Gastroesophageal sphincter (tissue), 4 donors: Measurements from ENCODE around the gene CPT1A. TPM values are rescaled to one million over a fixed set of nuclear protein-coding genes. Genes with fewer than 3 reads are reported as not detected.

ENCODE experiments used
- ATAC-seq: fragments of 150-250 bp; one replicate; pipeline ENCODE4 v1.9.1; 2016; ENCODE audit warnings: mild to moderate bottlenecking, moderate library complexity
- H3K27ac ChIP-seq, 4 donors: fragments of 200-600 bp; sonication (generic) in 3 of 4; 1 replicate in 3 of 4; 2 replicates in 1 of 4; pipeline ENCODE4 v1.5.1; 2016 to 2019
- H3K27me3 ChIP-seq: fragments of 200-600 bp; sonication (generic); one replicate; pipeline ENCODE4 v1.5.1; 2019
- H3K36me3 ChIP-seq, 2 donors: fragments of 200-600 bp; sonication (generic); one replicate each; pipeline ENCODE4 v1.5.1; 2019; ENCODE audit warnings: control low read depth in 1 of 2
- H3K4me1 ChIP-seq, 3 donors: fragments of 200-600 bp; sonication (generic); 1 replicate in 2 of 3; 2 replicates in 1 of 3; pipeline ENCODE4 v1.5.1; 2016 to 2019; ENCODE audit warnings: control low read depth in 2 of 3
- H3K4me3 ChIP-seq, 2 donors: fragments of 200-600 bp; sonication (generic); one replicate each; pipeline ENCODE4 v1.5.1; 2019; ENCODE audit warnings: mild to moderate bottlenecking in 1 of 2, moderate library complexity in 1 of 2
- H3K9me3 ChIP-seq, 3 donors: fragments of 200-600 bp; sonication (generic); one replicate each; pipeline ENCODE4 v1.5.1; 2017 to 2019; ENCODE audit warnings: control low read depth in 2 of 3
- EP300 ChIP-seq: sonication (generic); formaldehyde crosslinking; IDR thresholded peaks from one replicate; pipeline ENCODE4 v1.6.1; 2017; ENCODE audit warnings: antibody characterized with exemption, mild to moderate bottlenecking
- POLR2A ChIP-seq, 2 donors: fragments of 450-650 bp; IDR thresholded peaks; one replicate each; pipeline ENCODE4 v1.6.1; 2017; ENCODE audit warnings: antibody characterized with exemption in 2 of 2, mild to moderate bottlenecking in 2 of 2, moderate library complexity in 1 of 2
- POLR2AphosphoS5 ChIP-seq: sonication (generic); formaldehyde crosslinking; IDR thresholded peaks from one replicate; pipeline ENCODE4 v1.6.1; 2017; ENCODE audit warnings: antibody characterized with exemption
- WGBS, 2 donors: methylation state at CpG; one replicate each; pipeline ENCODE4 v1.1.5; 2018; ENCODE audit warnings: low coverage in 1 of 2; 5-methylcytosine and 5-hydroxymethylcytosine counted together
- total RNA-seq, 4 donors: library from RNA; depleted of rRNA; stranded (reverse); fragments of >200 nt; gene quantifications; one replicate each; pipeline ENCODE4 v1.1.0, GENCODE V29; 2016
- TF ChIP-seq, protein P1 (sequence below), 4 experiments: fragments of 200-600 bp in 2 of 4; fragments of 450-650 bp in 2 of 4; sonication (generic) in 1 of 4; IDR thresholded peaks; one replicate each; pipeline ENCODE4 v1.5.1; 2017 to 2019; ENCODE audit warnings: antibody characterized with exemption in 4 of 4, mild to moderate bottlenecking in 2 of 4, moderate library complexity in 2 of 4

Gene CPT1A
- total RNA-seq, 4 donors from 2014 or later, result 33.4 to 103 (median 74.7) TPM

- 33 to 48% methylated on average over 6 to 7 of the region's 7 CpGs for WGBS, 2 donors
- H3K4me1 ChIP-seq, result peaks cover 0 to 17% (median 0%) of the 10 kb centered on the region in 3 donors
- no peak overlapping the region for H3K4me3 ChIP-seq
- peak overlapping the region in 1 of 4 donors; percentile 16 for H3K27ac ChIP-seq
- ATAC-seq, result no peak
- no peaks in the 10 kb centered on the region for H3K27me3 ChIP-seq
- H3K36me3 ChIP-seq, result peaks cover 10 to 100% of the 10 kb centered on the region in 2 donors
- TF ChIP-seq POLR2AphosphoS5 (no peak), EP300 (no peak), POLR2A (IDR thresholded peaks at IDR 0.05) (no peak)
- TF ChIP-seq, protein P1, sequence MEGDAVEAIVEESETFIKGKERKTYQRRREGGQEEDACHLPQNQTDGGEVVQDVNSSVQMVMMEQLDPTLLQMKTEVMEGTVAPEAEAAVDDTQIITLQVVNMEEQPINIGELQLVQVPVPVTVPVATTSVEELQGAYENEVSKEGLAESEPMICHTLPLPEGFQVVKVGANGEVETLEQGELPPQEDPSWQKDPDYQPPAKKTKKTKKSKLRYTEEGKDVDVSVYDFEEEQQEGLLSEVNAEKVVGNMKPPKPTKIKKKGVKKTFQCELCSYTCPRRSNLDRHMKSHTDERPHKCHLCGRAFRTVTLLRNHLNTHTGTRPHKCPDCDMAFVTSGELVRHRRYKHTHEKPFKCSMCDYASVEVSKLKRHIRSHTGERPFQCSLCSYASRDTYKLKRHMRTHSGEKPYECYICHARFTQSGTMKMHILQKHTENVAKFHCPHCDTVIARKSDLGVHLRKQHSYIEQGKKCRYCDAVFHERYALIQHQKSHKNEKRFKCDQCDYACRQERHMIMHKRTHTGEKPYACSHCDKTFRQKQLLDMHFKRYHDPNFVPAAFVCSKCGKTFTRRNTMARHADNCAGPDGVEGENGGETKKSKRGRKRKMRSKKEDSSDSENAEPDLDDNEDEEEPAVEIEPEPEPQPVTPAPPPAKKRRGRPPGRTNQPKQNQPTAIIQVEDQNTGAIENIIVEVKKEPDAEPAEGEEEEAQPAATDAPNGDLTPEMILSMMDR (IDR thresholded peaks at IDR 0.05), result no peak
- H3K9me3 ChIP-seq, result no peaks in the 10 kb centered on the region
Measured at GRCh38 chr11:68778205-68778604, 63.5 kb downstream of the CPT1A start.

- TF ChIP-seq, protein P1 (IDR thresholded peaks at IDR 0.05), result no peak
- TF ChIP-seq POLR2AphosphoS5 (no peak), EP300 (no peak), POLR2A (IDR thresholded peaks at IDR 0.05) (no peak)
- WGBS, 2 donors, result 75 to 81% methylated on average over 6 to 20 of the region's 20 CpGs
- peaks cover 10 to 100% of the 10 kb centered on the region in 2 donors for H3K36me3 ChIP-seq
- ATAC-seq, result no peak
- peaks cover 0 to 17% (median 0%) of the 10 kb centered on the region in 3 donors for H3K4me1 ChIP-seq
- no peaks in the 10 kb centered on the region for H3K27me3 ChIP-seq
- no peaks in the 10 kb centered on the region for H3K9me3 ChIP-seq
- no peak overlapping the region for H3K27ac ChIP-seq
- H3K4me3 ChIP-seq, result no peak overlapping the region
Measured at GRCh38 chr11:68776442-68777235, 65.1 kb downstream of the CPT1A start.

GRCh38 chr11:68775951-68776388, 65.7 kb downstream of the CPT1A start:
- no peaks in the 10 kb centered on the region for H3K9me3 ChIP-seq
- H3K27me3 ChIP-seq, result no peaks in the 10 kb centered on the region
- H3K27ac ChIP-seq, result no peak overlapping the region
- H3K4me3 ChIP-seq, result no peak overlapping the region
- peaks cover 0 to 17% (median 0%) of the 10 kb centered on the region in 3 donors for H3K4me1 ChIP-seq
- peaks cover 10 to 100% of the 10 kb centered on the region in 2 donors for H3K36me3 ChIP-seq
- 68 to 83% methylated on average over 3 to 4 of the region's 4 CpGs for WGBS, 2 donors
- TF ChIP-seq POLR2A (IDR thresholded peaks at IDR 0.05) (no peak), POLR2AphosphoS5 (no peak), EP300 (no peak)
- TF ChIP-seq, protein P1 (IDR thresholded peaks at IDR 0.05), result no peak
- ATAC-seq, result no peak

DNA sequence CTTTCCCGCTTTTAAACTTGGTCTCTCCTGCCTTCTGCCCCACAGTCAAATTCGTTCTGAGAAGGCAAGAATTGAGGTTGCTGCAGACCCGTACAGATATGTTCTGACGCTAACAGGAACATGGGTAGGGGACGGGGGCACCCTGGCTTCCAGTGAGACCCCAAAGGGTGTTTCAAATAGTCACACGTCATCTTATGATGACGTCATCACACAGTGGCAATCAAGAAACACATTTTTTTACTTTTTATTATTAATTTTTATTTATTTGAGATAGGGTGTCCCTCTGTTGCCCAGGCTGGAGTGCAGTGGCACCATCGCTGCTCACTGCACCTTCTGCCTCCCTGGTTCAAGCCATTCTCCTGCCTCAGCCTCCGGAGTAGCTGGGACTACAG, 67.5 kb downstream of the CPT1A start:
- WGBS, 2 donors, result 64 to 66% methylated on average over 5 to 7 of the region's 9 CpGs
- Histone ChIP-seq H3K36me3 (peaks cover 10 to 100% of the 10 kb centered on the region in 2 donors), H3K27me3 (no peaks in the 10 kb centered on the region), H3K27ac (no peak overlapping the region), H3K4me1 (peaks cover 0 to 17% (median 0%) of the 10 kb centered on the region in 3 donors), H3K9me3 (no peaks in the 10 kb centered on the region), H3K4me3 (no peak overlapping the region)
- ATAC-seq, result no peak
- TF ChIP-seq POLR2A (IDR thresholded peaks at IDR 0.05), result no peak
- TF ChIP-seq, protein P1 (IDR thresholded peaks at IDR 0.05), result no peak
- TF ChIP-seq EP300, result no peak
- no peak for TF ChIP-seq POLR2AphosphoS5
